Endothelial cell of umbilical vein (primary cell): Measurements from ENCODE around the gene KREMEN1.

ENCODE experiments used
- CTCF ChIP-seq, 2 donors: IDR thresholded peaks; 1 replicate in 1 of 2; 2 replicates in 1 of 2; pipeline ENCODE4 v1.5.1; 2011; ENCODE audit warnings: low read length in 2 of 2, mild to moderate bottlenecking in 2 of 2, moderate library complexity in 2 of 2, control low read depth in 1 of 2, inconsistent platforms in 1 of 2, low read depth in 1 of 2; ENCODE audit not compliant: insufficient read depth in 1 of 2; ENCODE audit errors: extremely low read depth in 1 of 2
- EZH2 ChIP-seq: IDR thresholded peaks from 2 replicates; pipeline ENCODE4 v1.6.1; 2012; ENCODE audit warnings: borderline replicate concordance, low read depth, mild to moderate bottlenecking, moderate library complexity, low read length, inconsistent platforms; ENCODE audit not compliant: severe bottlenecking
- MYC ChIP-seq: IDR thresholded peaks from one replicate; pipeline ENCODE4 v1.6.1; 2011; ENCODE audit warnings: mild to moderate bottlenecking, low read depth, low read length

- TF ChIP-seq MYC = no peak
- TF ChIP-seq CTCF (IDR thresholded peaks at IDR 0.05; ENCODE audit: extremely low read depth in 1 of 2, insufficient read depth in 1 of 2, low read depth in 1 of 2, low read length in 2 of 2) = no peak
- TF ChIP-seq EZH2 = no peak
These were observed 16.4 kb upstream of the KREMEN1 start for GRCh38 chr22:29056472-29056871.
